Gastrocnemius medialis (tissue), 4 donors: ENCODE measurements around the gene WDR72.

ENCODE experiments used
- POLR2A ChIP-seq, 2 donors: fragments of 450-650 bp; IDR thresholded peaks; one replicate each; pipeline ENCODE4 v1.6.1; 2017; ENCODE audit warnings: antibody characterized with exemption in 2 of 2, mild to moderate bottlenecking in 2 of 2, moderate library complexity in 2 of 2
- TF ChIP-seq, protein P1 (sequence below), 5 experiments: fragments of 450-650 bp in 3 of 5; fragments of 200-600 bp in 2 of 5; sonication (generic) in 2 of 5; IDR thresholded peaks in 4 of 5; conservative IDR thresholded peaks in 1 of 5; 1 replicate in 4 of 5; 2 replicates in 1 of 5; pipeline ENCODE4 v1.5.1; 2016 to 2019; ENCODE audit warnings: antibody characterized with exemption in 5 of 5, mild to moderate bottlenecking in 3 of 5, moderate library complexity in 3 of 5

DNA sequence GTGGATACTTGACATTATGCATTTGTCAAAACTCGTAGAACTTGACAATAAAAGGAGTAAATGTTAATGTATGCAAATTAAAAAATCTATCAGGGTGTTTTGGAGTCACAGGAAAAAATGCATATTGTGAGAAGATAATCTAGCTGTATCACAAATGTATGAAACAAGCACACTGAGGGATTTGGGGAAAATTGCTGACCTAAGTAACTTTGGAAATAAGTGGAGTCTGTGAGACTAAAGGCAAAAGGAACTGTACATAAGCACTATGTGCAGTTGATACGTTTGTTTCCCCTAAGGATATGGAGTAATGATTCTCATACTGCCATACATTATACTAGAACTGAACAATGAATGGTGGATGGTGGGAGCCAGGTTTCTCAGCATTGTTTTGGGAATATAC is 43.2 kb upstream of the WDR72 start:
- TF ChIP-seq, protein P1, sequence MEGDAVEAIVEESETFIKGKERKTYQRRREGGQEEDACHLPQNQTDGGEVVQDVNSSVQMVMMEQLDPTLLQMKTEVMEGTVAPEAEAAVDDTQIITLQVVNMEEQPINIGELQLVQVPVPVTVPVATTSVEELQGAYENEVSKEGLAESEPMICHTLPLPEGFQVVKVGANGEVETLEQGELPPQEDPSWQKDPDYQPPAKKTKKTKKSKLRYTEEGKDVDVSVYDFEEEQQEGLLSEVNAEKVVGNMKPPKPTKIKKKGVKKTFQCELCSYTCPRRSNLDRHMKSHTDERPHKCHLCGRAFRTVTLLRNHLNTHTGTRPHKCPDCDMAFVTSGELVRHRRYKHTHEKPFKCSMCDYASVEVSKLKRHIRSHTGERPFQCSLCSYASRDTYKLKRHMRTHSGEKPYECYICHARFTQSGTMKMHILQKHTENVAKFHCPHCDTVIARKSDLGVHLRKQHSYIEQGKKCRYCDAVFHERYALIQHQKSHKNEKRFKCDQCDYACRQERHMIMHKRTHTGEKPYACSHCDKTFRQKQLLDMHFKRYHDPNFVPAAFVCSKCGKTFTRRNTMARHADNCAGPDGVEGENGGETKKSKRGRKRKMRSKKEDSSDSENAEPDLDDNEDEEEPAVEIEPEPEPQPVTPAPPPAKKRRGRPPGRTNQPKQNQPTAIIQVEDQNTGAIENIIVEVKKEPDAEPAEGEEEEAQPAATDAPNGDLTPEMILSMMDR (IDR thresholded peaks at IDR 0.05 in 4 of 5, conservative IDR thresholded peaks at IDR 0.05 in 1 of 5): no peak
- TF ChIP-seq POLR2A (IDR thresholded peaks at IDR 0.05): no peak
